Endothelial cell of umbilical vein (primary cell): ENCODE results near the gene BBLN.

ENCODE experiments used
- CTCF ChIP-seq, 2 donors: IDR thresholded peaks; 1 replicate in 1 of 2; 2 replicates in 1 of 2; pipeline ENCODE4 v1.5.1; 2011; ENCODE audit warnings: low read length in 2 of 2, mild to moderate bottlenecking in 2 of 2, moderate library complexity in 2 of 2, control low read depth in 1 of 2, inconsistent platforms in 1 of 2, low read depth in 1 of 2; ENCODE audit not compliant: insufficient read depth in 1 of 2; ENCODE audit errors: extremely low read depth in 1 of 2
- EZH2 ChIP-seq: IDR thresholded peaks from 2 replicates; pipeline ENCODE4 v1.6.1; 2012; ENCODE audit warnings: borderline replicate concordance, low read depth, mild to moderate bottlenecking, moderate library complexity, low read length, inconsistent platforms; ENCODE audit not compliant: severe bottlenecking
- GATA2 ChIP-seq: IDR thresholded peaks from 2 replicates; pipeline ENCODE4 v1.7.0; 2011; ENCODE audit warnings: low read depth, mild to moderate bottlenecking, moderate library complexity, mixed read lengths, low read length; ENCODE audit not compliant: insufficient read length, insufficient read depth
- MAX ChIP-seq: IDR thresholded peaks from 2 replicates; pipeline ENCODE4 v1.6.1; 2011; ENCODE audit not compliant: insufficient read depth, insufficient read length
- MYC ChIP-seq: IDR thresholded peaks from one replicate; pipeline ENCODE4 v1.6.1; 2011; ENCODE audit warnings: mild to moderate bottlenecking, low read depth, low read length
- POLR2A ChIP-seq: IDR thresholded peaks from 2 replicates; pipeline ENCODE4 v1.6.1; 2012; ENCODE audit warnings: low read depth, mild to moderate bottlenecking, control low read depth, low read length
- POLR2AphosphoS5 ChIP-seq: IDR thresholded peaks from 2 replicates; pipeline ENCODE4 v1.6.1; 2012; ENCODE audit warnings: low read depth, mild to moderate bottlenecking, control low read depth, low read length, moderate library complexity; ENCODE audit not compliant: insufficient read depth

GRCh38 chr9:128169492-128169891 lies 9.4 kb downstream of the BBLN start:
- no peak for TF ChIP-seq POLR2A
- TF ChIP-seq EZH2: no peak
- TF ChIP-seq CTCF (IDR thresholded peaks at IDR 0.05; ENCODE audit: extremely low read depth in 1 of 2, insufficient read depth in 1 of 2, low read depth in 1 of 2, low read length in 2 of 2): no peak
- no peak for TF ChIP-seq GATA2
- no peak for TF ChIP-seq POLR2AphosphoS5
- no peak for TF ChIP-seq MAX
- TF ChIP-seq MYC: no peak
